HepG2 (cell line): ENCODE data around the gene UBE2B. TPM values are rescaled to one million over a fixed set of nuclear protein-coding genes. Genes with fewer than 3 reads are reported as not detected.

Experiments
- BCLAF1 ChIP-seq: fragments of 450-650 bp; IDR thresholded peaks from 2 replicates; pipeline ENCODE4 v1.6.1; 2017; ENCODE audit warnings: mild to moderate bottlenecking
- CREM ChIP-seq, 2 experiments: sonication (generic) in 1 of 2; formaldehyde crosslinking in 1 of 2; IDR thresholded peaks; 2 replicates each; pipeline versions ENCODE4 v1.4.0 to v1.6.1; 2016 to 2020; ENCODE audit warnings: antibody characterized with exemption in 1 of 2, mild to moderate bottlenecking in 1 of 2, missing genetic modification reagents in 1 of 2
- DMTF1 ChIP-seq: sonication (generic); formaldehyde crosslinking; IDR thresholded peaks from 2 replicates; pipeline ENCODE4 v1.4.0; 2020; ENCODE audit warnings: mild to moderate bottlenecking, missing genetic modification reagents
- E2F1 ChIP-seq: sonication (generic); formaldehyde crosslinking; IDR thresholded peaks from 2 replicates; pipeline ENCODE4 v1.5.0; 2020; ENCODE audit warnings: missing genetic modification reagents
- FOXA1 ChIP-seq, 2 experiments: fragments of 450-650 bp in 1 of 2; sonication (generic) in 1 of 2; formaldehyde crosslinking in 1 of 2; IDR thresholded peaks; 2 replicates each; pipeline versions ENCODE4 v1.4.0 to v1.6.1; 2016 to 2020; ENCODE audit warnings: missing genetic modification reagents in 1 of 2
- HNF1B ChIP-seq: sonication (generic); formaldehyde crosslinking; IDR thresholded peaks from 2 replicates; pipeline ENCODE4 v1.5.1; 2020; ENCODE audit warnings: mild to moderate bottlenecking, moderate library complexity, missing genetic modification reagents
- PAWR ChIP-seq: sonication (generic); formaldehyde crosslinking; IDR thresholded peaks from 2 replicates; pipeline ENCODE4 v1.4.0; 2020; ENCODE audit warnings: missing genetic modification reagents, mild to moderate bottlenecking, borderline replicate concordance
- REL ChIP-seq: sonication (generic); formaldehyde crosslinking; conservative IDR thresholded peaks from 2 replicates; pipeline ENCODE4 v1.8.0; 2022; ENCODE audit warnings: mild to moderate bottlenecking, missing genetic modification reagents, moderate library complexity
- TFDP1 ChIP-seq: IDR thresholded peaks from 2 replicates; pipeline ENCODE4 v1.6.1; 2016; ENCODE audit warnings: missing compliant biosample characterization, missing genetic modification reagents, borderline replicate concordance
- THAP8 ChIP-seq: sonication (generic); formaldehyde crosslinking; IDR thresholded peaks from 2 replicates; pipeline ENCODE4 v1.5.1; 2020; ENCODE audit warnings: missing genetic modification reagents, mild to moderate bottlenecking, borderline replicate concordance
- ZBTB14 ChIP-seq: sonication (generic); formaldehyde crosslinking; IDR thresholded peaks from 2 replicates; pipeline ENCODE4 v1.4.0; 2020; ENCODE audit warnings: missing genetic modification reagents
- ZFYVE20 ChIP-seq: sonication (generic); formaldehyde crosslinking; IDR thresholded peaks from 2 replicates; pipeline ENCODE4 v1.8.0; 2023; ENCODE audit warnings: low read depth, mild to moderate bottlenecking, moderate library complexity, missing genetic modification reagents, borderline replicate concordance
- ZNF766 ChIP-seq: sonication (generic); formaldehyde crosslinking; IDR thresholded peaks from 2 replicates; pipeline ENCODE4 v1.5.0; 2020; ENCODE audit warnings: missing genetic modification reagents, borderline replicate concordance
- polyA plus RNA-seq, 8 experiments: library from polyadenylated mRNA; depleted of rRNA in 3 of 8; stranded (reverse) in 7 of 8; unstranded in 1 of 8; fragments of >200 nt; fragmentation: Illumina TruSeq in 4 of 8; extraction: Trizol in 4 of 8; gene quantifications; 2 replicates each; pipeline versions ENCODE4 v1.2.1 to v1.2.3, GENCODE V29; 2011 to 2016; ENCODE audit warnings: low read depth in 4 of 8, missing spikeins in 1 of 8, mixed read lengths in 1 of 8; ENCODE audit not compliant: insufficient read depth in 1 of 8
- total RNA-seq, 5 experiments: library from RNA; depleted of rRNA; stranded (reverse); fragments of >200 nt; fragmentation: Illumina TruSeq; extraction: Trizol; gene quantifications; 2 replicates each; pipeline ENCODE4 v1.2.3, GENCODE V29; 2016; ENCODE audit warnings: low read depth in 1 of 5

UBE2B gene
- total and polyA plus RNA-seq, 2 of the 13 experiments (the other 11 are each of a cell fraction or from before 2014, with no cell fraction given), result 25.2 to 56.0 TPM

GRCh38 chr5:134411546-134412266 is 40.3 kb downstream of the UBE2B start, which contains the start of gene CDKN2AIPNL (continued):
- no peak for TF ChIP-seq BCLAF1
- TF ChIP-seq REL (CRISPR knock-in tag), result peak; percentile 97; the same call in 1 of the 2 replicates
- no peak for TF ChIP-seq PAWR (CRISPR knock-in tag)
- peak; percentile 86; the same call in 1 of the 2 replicates for TF ChIP-seq ZNF766 (CRISPR knock-in tag)
- TF ChIP-seq CREM (IDR thresholded peaks at IDR 0.05), result no peak
- no peak for TF ChIP-seq CREM (CRISPR knock-in tag; IDR thresholded peaks at IDR 0.05)
- TF ChIP-seq HNF1B, result peak; percentile 88
- TF ChIP-seq DMTF1, result 0 out of 2 replicates have a peak, but pooled peaks have one; percentile 73
- peak; percentile 85; the same call in 1 of the 2 replicates for TF ChIP-seq ZFYVE20 (CRISPR knock-in tag)
- peak; percentile 82; the same call in 1 of the 2 replicates for TF ChIP-seq THAP8 (CRISPR knock-in tag)
- peak; percentile 96 for TF ChIP-seq TFDP1 (CRISPR knock-in tag)
- 0 out of 2 replicates have a peak, but pooled peaks have one; percentile 61 for TF ChIP-seq E2F1
- TF ChIP-seq FOXA1 (IDR thresholded peaks at IDR 0.05), result no peak
- TF ChIP-seq FOXA1 (CRISPR knock-in tag; IDR thresholded peaks at IDR 0.05), result peak; percentile 59
- TF ChIP-seq ZBTB14 (CRISPR knock-in tag), result peak; percentile 47; the same call in 1 of the 2 replicates
